Natural killer cell (primary cell): ENCODE measurements around the gene SLAIN2. TPM values are rescaled to one million over a fixed set of nuclear protein-coding genes. Genes with fewer than 3 reads are reported as not detected.

Experiments
- ATAC-seq, 3 donors: fragments of 150-1000 bp in 2 of 3; fragments of 200-7000 bp in 1 of 3; cut with Tn5 transposase; 1 replicate in 1 of 3; 2 replicates in 2 of 3; pipeline ENCODE4 v1.10.0; 2021; ENCODE audit warnings: mild to moderate bottlenecking in 2 of 3, moderate library complexity in 2 of 3
- DNase-seq, 2 donors: peaks; one replicate each; pipeline versions ENCODE4 v3.0.0 to v3.0.0-alpha.2; 2013 to 2021; ENCODE audit warnings: mixed read lengths in 1 of 2
- H3K27ac ChIP-seq: one replicate; pipeline ENCODE4 v1.5.1; 2013; ENCODE audit warnings: mild to moderate bottlenecking, low read length
- H3K27me3 ChIP-seq: one replicate; pipeline ENCODE4 v1.6.1; 2013; ENCODE audit warnings: low read length; ENCODE audit not compliant: control insufficient read depth, insufficient read depth
- H3K36me3 ChIP-seq: one replicate; pipeline ENCODE4 v1.6.1; 2013; ENCODE audit warnings: low read length; ENCODE audit not compliant: control insufficient read depth, insufficient read depth
- H3K4me1 ChIP-seq: one replicate; pipeline ENCODE4 v1.6.1; 2013; ENCODE audit warnings: low read length; ENCODE audit not compliant: control insufficient read depth, insufficient read depth
- H3K4me3 ChIP-seq: one replicate; pipeline ENCODE4 v1.5.1; 2013; ENCODE audit warnings: low read length
- H3K9me3 ChIP-seq: one replicate; pipeline ENCODE4 v1.6.1; 2013; ENCODE audit warnings: low read length; ENCODE audit not compliant: control insufficient read depth, insufficient read depth
- H3K27ac Mint-ChIP-seq, 2 donors: one replicate each; pipeline ENCODE4 v1.8.0; 2022; ENCODE audit warnings: mild to moderate bottlenecking in 2 of 2, mixed read lengths in 2 of 2, moderate library complexity in 1 of 2
- H3K27me3 Mint-ChIP-seq, 2 donors: one replicate each; pipeline ENCODE4 v1.8.0; 2022; ENCODE audit warnings: low read depth in 2 of 2, mixed read lengths in 2 of 2
- H3K36me3 Mint-ChIP-seq: one replicate; pipeline ENCODE4 v1.8.0; 2022; ENCODE audit warnings: mixed read lengths
- H3K4me1 Mint-ChIP-seq, 2 donors: one replicate each; pipeline ENCODE4 v1.8.0; 2022; ENCODE audit warnings: mixed read lengths in 2 of 2
- H3K4me3 Mint-ChIP-seq: one replicate; pipeline ENCODE4 v1.8.0; 2022; ENCODE audit warnings: mild to moderate bottlenecking, moderate library complexity, mixed read lengths
- H3K9me3 Mint-ChIP-seq, 2 donors: one replicate each; pipeline ENCODE4 v1.8.0; 2022; ENCODE audit warnings: mixed read lengths in 2 of 2
- WGBS: methylation state at CpG from one replicate; pipeline ENCODE4 v1.1.7; 2013; ENCODE audit warnings: missing lambda C conversion rate; ENCODE audit not compliant: insufficient coverage; 5-methylcytosine and 5-hydroxymethylcytosine counted together
- intact Hi-C: fragments of 100-400 bp; cut with micrococcal nuclease; formaldehyde crosslinking; loops from one replicate; pipeline ENCODE4 v1.14.2; 2022
- total RNA-seq, 4 donors: library from RNA; stranded (reverse); fragments of 120-200 nt in 1 of 4; gene quantifications; one replicate each; pipeline versions ENCODE4 v1.2.3 to v1.2.4, GENCODE V29; 2013 to 2022
- TF ChIP-seq, protein P1 (sequence below): fragments of 200-600 bp; IDR thresholded peaks from one replicate; pipeline ENCODE4 v1.8.0; 2022; ENCODE audit warnings: antibody characterized with exemption

The SLAIN2 gene
- total RNA-seq, 3 donors from 2014 or later (not counting 1 experiment from before 2014, with no cell fraction given), result 76.9 to 103 (median 98.5) TPM

DNA sequence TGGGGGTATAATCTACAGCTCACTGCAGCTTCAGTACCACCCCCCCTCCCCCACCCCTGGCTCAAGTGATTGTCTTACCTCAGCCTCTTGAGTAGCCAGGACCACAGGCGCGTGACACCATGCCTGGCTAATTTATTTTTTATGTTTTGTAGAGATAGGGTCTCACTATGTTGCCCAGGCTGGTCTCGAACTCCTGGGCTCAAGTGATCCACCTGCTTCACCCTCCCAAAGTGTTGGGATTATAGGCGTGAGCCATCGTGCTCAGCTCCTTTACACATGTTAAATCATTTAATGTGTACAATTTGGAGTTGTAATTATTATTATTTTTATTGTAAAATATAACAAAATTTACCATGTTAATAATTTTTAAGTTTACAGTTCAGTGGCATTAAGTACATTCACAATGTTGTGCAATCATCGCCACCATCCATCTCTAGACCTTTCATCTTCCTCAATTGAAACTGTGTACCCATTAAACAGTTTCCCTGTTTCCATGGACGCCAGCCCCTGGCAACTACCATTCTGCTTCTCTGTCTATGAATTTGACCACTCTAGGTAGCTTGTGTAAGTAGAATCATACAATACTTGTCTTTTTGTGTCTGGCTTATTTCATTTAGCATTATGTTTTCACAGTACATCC lies 6.1 kb downstream of the SLAIN2 start:
- Histone ChIP-seq H3K27me3 (no peaks in the 10 kb centered on the region), H3K9me3 (no peaks in the 10 kb centered on the region), H3K4me1 (peaks cover 8% of the 10 kb centered on the region), H3K27ac (no peak overlapping the region), H3K4me3 (no peak overlapping the region), H3K36me3 (no peaks in the 10 kb centered on the region)
- 98% methylated on average over 3 of the region's 7 CpGs for WGBS
- Mint-ChIP-seq H3K4me3 (no peak overlapping the region), H3K9me3 (no peaks in the 10 kb centered on the region), H3K27me3 (no peaks in the 10 kb centered on the region), H3K27ac (peak overlapping the region in 1 of 2 donors; percentile 55), H3K36me3 (no peaks in the 10 kb centered on the region), H3K4me1 (peaks cover 79 to 80% of the 10 kb centered on the region in 2 donors)
- intact Hi-C loops, result no loop called here
- TF ChIP-seq, protein P1, sequence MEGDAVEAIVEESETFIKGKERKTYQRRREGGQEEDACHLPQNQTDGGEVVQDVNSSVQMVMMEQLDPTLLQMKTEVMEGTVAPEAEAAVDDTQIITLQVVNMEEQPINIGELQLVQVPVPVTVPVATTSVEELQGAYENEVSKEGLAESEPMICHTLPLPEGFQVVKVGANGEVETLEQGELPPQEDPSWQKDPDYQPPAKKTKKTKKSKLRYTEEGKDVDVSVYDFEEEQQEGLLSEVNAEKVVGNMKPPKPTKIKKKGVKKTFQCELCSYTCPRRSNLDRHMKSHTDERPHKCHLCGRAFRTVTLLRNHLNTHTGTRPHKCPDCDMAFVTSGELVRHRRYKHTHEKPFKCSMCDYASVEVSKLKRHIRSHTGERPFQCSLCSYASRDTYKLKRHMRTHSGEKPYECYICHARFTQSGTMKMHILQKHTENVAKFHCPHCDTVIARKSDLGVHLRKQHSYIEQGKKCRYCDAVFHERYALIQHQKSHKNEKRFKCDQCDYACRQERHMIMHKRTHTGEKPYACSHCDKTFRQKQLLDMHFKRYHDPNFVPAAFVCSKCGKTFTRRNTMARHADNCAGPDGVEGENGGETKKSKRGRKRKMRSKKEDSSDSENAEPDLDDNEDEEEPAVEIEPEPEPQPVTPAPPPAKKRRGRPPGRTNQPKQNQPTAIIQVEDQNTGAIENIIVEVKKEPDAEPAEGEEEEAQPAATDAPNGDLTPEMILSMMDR, result no peak
- ATAC-seq, result no peak
- no peak for DNase-seq

DNA sequence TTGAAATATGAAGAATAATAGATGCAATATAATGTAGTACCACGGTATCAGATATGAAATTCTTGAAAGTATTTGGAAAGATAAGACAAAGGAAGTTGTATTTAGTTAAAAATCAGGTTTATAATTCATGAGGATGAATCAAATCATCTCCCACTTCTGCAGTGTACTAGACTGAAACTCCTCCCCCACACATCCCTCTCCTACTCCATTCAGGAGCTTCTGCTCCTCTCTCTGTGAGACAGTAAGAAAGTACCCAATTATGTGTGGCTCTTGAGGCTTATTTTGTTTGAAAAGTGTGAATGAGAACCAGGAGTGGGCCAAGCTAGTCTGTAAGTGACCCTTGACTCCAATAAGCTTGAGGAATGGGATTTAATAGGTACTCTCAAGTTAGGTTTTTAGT lies 9.5 kb downstream of the SLAIN2 start:
- Histone ChIP-seq H3K36me3 (no peaks in the 10 kb centered on the region), H3K27me3 (no peaks in the 10 kb centered on the region), H3K9me3 (no peaks in the 10 kb centered on the region), H3K4me3 (no peak overlapping the region), H3K27ac (no peak overlapping the region), H3K4me1 (peaks cover 5% of the 10 kb centered on the region)
- TF ChIP-seq, protein P1, result no peak
- Mint-ChIP-seq H3K4me3 (no peak overlapping the region), H3K4me1 (peaks cover 63 to 64% of the 10 kb centered on the region in 2 donors), H3K9me3 (no peaks in the 10 kb centered on the region), H3K36me3 (no peaks in the 10 kb centered on the region), H3K27me3 (no peaks in the 10 kb centered on the region), H3K27ac (no peak overlapping the region)
- DNase-seq (no peak), ATAC-seq (no peak)
- WGBS, result no CpG with 5 or more reads among the region's 1 CpG
- intact Hi-C loops, result no loop called here

DNA sequence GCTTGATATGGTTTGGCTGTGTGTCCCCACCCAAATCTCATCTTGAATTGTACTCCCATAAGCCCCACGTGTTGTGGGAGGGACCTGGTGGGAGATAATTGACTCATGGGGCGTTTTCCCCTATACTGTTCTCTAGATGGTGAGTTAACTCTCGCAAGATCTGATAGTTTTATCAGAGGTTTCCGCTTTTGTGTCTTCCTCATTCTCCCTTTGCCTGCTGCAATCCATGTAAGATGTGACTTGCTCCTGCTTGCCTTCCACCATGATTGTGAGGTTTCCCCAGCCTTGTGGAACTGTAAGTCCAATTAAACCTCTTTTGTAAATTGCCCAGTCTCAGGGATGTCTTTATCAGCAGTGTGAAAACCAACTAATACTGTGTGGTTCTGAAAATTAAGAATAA lies 11.5 kb downstream of the SLAIN2 start:
- 96% methylated on average over 2 of the region's 4 CpGs for WGBS
- Mint-ChIP-seq H3K4me3 (no peak overlapping the region), H3K36me3 (no peaks in the 10 kb centered on the region), H3K27ac (peak overlapping the region in 1 of 2 donors; percentile 1), H3K27me3 (no peaks in the 10 kb centered on the region), H3K4me1 (peaks cover 51 to 53% of the 10 kb centered on the region in 2 donors), H3K9me3 (no peaks in the 10 kb centered on the region)
- TF ChIP-seq, protein P1, result no peak
- Histone ChIP-seq H3K36me3 (no peaks in the 10 kb centered on the region), H3K9me3 (no peaks in the 10 kb centered on the region), H3K4me1 (no peaks in the 10 kb centered on the region), H3K4me3 (no peak overlapping the region), H3K27me3 (no peaks in the 10 kb centered on the region), H3K27ac (no peak overlapping the region)
- intact Hi-C loops, result no loop called here
- DNase-seq, result no peak
- no peak for ATAC-seq

DNA sequence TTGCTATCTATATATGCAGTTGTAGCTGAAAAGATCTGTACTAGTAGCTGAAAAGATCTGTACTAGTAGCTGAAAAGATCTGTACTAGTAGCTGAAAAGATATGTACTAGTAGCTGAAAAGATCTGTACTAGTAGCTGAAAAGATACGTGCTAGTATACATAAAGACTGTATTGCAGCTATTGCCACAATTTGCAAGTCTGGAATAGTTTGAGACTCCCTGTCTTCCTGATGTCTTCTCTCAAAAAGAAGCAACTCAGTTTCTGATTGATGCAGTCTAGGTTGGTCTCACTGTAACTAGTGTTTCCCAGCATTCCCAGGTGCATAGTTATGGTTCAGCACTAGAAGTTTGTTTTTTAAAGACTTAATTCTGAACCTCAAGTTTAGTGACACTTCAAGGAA lies 15.0 kb downstream of the SLAIN2 start:
- H3K4me1 Mint-ChIP-seq, result peaks cover 32 to 42% of the 10 kb centered on the region in 2 donors
- H3K4me1 ChIP-seq, result no peaks in the 10 kb centered on the region
- intact Hi-C loops, result no loop called here
- ATAC-seq (no peak), DNase-seq (no peak)
- no peaks in the 10 kb centered on the region for H3K27me3 Mint-ChIP-seq
- no peaks in the 10 kb centered on the region for H3K36me3 ChIP-seq
- no peaks in the 10 kb centered on the region for H3K36me3 Mint-ChIP-seq
- 94% methylated on average over 1 of the region's 1 CpG for WGBS
- no peaks in the 10 kb centered on the region for H3K9me3 ChIP-seq
- H3K9me3 Mint-ChIP-seq, result no peaks in the 10 kb centered on the region
- H3K27ac Mint-ChIP-seq, result no peak overlapping the region
- H3K27me3 ChIP-seq, result no peaks in the 10 kb centered on the region
- H3K4me3 Mint-ChIP-seq, result no peak overlapping the region
- H3K4me3 ChIP-seq, result no peak overlapping the region
- TF ChIP-seq, protein P1, result no peak
- no peak overlapping the region for H3K27ac ChIP-seq
